Cardiac fibroblast (primary cell): ENCODE measurements around the gene PARD6B.

Experiments
- DNase-seq, 2 donors: peaks; one replicate each; pipeline versions ENCODE4 v3.0.0 to v3.0.0-alpha.2; 2010; ENCODE audit warnings: low read depth in 2 of 2
- H3K4me3 ChIP-seq, 2 donors: replicated peaks in 1 of 2; 1 replicate in 1 of 2; 2 replicates in 1 of 2; pipeline ENCODE4 v1.5.1; 2011; ENCODE audit warnings: low read depth in 2 of 2, low read length in 2 of 2, mild to moderate bottlenecking in 2 of 2, moderate library complexity in 1 of 2
- CTCF ChIP-seq: IDR thresholded peaks from one replicate; pipeline ENCODE4 v1.5.1; 2011; ENCODE audit warnings: low read depth, mild to moderate bottlenecking, low read length, inconsistent platforms

Gene PARD6B

DNA sequence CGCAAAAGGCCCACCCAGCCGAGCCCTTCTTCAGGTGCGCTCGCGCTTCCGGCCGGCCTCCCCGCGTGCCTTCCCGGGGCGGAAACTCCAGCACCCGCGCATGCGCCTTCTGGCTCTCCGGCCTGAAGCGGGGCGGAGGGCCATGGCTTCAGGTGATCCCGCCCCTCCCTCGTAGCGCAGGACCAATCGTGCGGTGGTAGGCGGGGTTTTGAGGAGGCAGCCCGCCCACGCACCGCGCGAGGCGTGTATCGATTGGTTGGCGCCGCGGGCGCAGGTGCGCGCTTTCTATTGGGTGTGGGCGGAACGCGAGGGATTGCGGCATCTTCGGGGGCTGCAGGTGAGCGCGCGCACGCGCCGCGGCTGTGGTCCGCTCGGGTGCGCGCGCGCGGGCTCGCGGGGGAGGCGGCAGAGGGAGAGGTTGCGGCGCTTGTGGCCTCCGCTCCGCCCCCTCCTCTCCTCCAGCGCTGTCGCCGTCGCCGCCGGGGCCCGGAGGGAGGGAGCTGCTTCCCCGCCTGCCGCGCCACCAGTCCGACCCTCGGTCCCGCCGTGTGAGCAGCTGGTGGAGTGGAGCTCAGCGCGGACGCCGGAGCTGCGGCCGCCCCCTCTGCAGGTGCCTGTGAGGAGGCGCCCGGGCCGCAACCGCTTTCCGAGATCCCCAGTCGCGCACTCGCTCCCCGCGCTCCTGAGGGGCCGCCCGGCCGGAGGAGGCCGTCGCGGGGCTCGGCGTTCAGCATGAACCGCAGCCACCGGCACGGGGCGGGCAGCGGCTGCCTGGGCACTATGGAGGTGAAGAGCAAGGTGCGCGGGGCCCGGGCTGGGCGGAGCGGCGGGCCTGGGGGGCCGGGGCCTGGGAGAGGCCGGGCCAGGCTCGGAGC lies at the start of gene PARD6B:
TSS of gene PARD6B (plus strand) at position 526 of the 875 bp plus-strand sequence. CDS start at position 733, 207 bp downstream.
- DNase-seq, result peak; percentile 91 to 94
- TF ChIP-seq CTCF, result no peak
- peak within 1 kb of the TSS; percentile 58 to 61 for H3K4me3 ChIP-seq

GRCh38 chr20:50682065-50682464 lies 49.3 kb upstream of the PARD6B start:
- H3K4me3 ChIP-seq, result no peak overlapping the region
- no peak for DNase-seq
- TF ChIP-seq CTCF, result no peak

GRCh38 chr20:50682947-50683530 lies 48.3 kb upstream of the PARD6B start:
- no peak for TF ChIP-seq CTCF
- H3K4me3 ChIP-seq, result no peak overlapping the region
- DNase-seq, result no peak

- DNase-seq, result no peak
Measured at GRCh38 chr20:50683570-50683969, 47.8 kb upstream of the PARD6B start.

GRCh38 chr20:50686821-50687220 lies 44.6 kb upstream of the PARD6B start:
- DNase-seq, result no peak
- no peak for TF ChIP-seq CTCF
- H3K4me3 ChIP-seq, result no peak overlapping the region

More at GRCh38 chr20:50683570-50683969, 47.8 kb upstream of the PARD6B start:
- no peak overlapping the region for H3K4me3 ChIP-seq
- TF ChIP-seq CTCF, result no peak

- no peak for TF ChIP-seq CTCF
- DNase-seq, result no peak
- no peak overlapping the region for H3K4me3 ChIP-seq
Measured at GRCh38 chr20:50688256-50688975, 43.0 kb upstream of the PARD6B start.
